Mesendoderm (in vitro differentiated cells): ENCODE measurements around the gene INTS4.
"Not testable (repeated sequence)": the region's sequence is repeated elsewhere in the genome, so short reads cannot be mapped to it uniquely, and the experiment has no call there.

Experiments used
- DNase-seq: peaks from one replicate; pipeline ENCODE4 v3.0.0; 2013
- H2AK5ac ChIP-seq: 2 replicates; pipeline ENCODE4 v1.6.1; 2013; ENCODE audit warnings: low read length, inconsistent platforms
- H2BK120ac ChIP-seq: 2 replicates; pipeline ENCODE4 v1.6.1; 2013; ENCODE audit warnings: low read depth, mild to moderate bottlenecking, low read length, moderate library complexity, mixed read lengths
- H2BK15ac ChIP-seq: replicated peaks from 2 replicates; pipeline ENCODE4 v1.6.1; 2013; ENCODE audit warnings: low read depth, mild to moderate bottlenecking, moderate library complexity
- H2BK5ac ChIP-seq: 2 replicates; pipeline ENCODE4 v1.6.1; 2013; ENCODE audit warnings: low read length, inconsistent platforms
- H3K18ac ChIP-seq: 2 replicates; pipeline ENCODE4 v1.6.1; 2013; ENCODE audit warnings: mild to moderate bottlenecking, low read length, mixed read lengths
- H3K23ac ChIP-seq: one replicate; pipeline ENCODE4 v1.6.1; 2013; ENCODE audit warnings: low read length
- H3K27ac ChIP-seq: 2 replicates; pipeline ENCODE4 v1.5.1; 2013; ENCODE audit warnings: low read depth, mild to moderate bottlenecking, inconsistent platforms, low read length, moderate library complexity
- H3K27me3 ChIP-seq: 2 replicates; pipeline ENCODE4 v1.6.1; 2013; ENCODE audit warnings: low read length, control low read depth, mild to moderate bottlenecking, inconsistent platforms; ENCODE audit not compliant: insufficient read depth, poor library complexity
- H3K36me3 ChIP-seq: 2 replicates; pipeline ENCODE4 v1.6.1; 2013; ENCODE audit warnings: low read length, inconsistent platforms; ENCODE audit not compliant: control insufficient read depth, insufficient read depth
- H3K4ac ChIP-seq: one replicate; pipeline ENCODE4 v1.6.1; 2013; ENCODE audit warnings: low read depth, mild to moderate bottlenecking, low read length, moderate library complexity
- H3K4me1 ChIP-seq: 2 replicates; pipeline ENCODE4 v1.6.1; 2013; ENCODE audit warnings: low read depth, low read length, inconsistent platforms; ENCODE audit not compliant: control insufficient read depth
- H3K4me2 ChIP-seq: 2 replicates; pipeline ENCODE4 v1.6.1; 2013; ENCODE audit warnings: low read length
- H3K4me3 ChIP-seq: 2 replicates; pipeline ENCODE4 v1.5.1; 2013; ENCODE audit warnings: mild to moderate bottlenecking, low read length
- H3K56ac ChIP-seq: one replicate; pipeline ENCODE4 v1.6.1; 2013; ENCODE audit warnings: low read length
- H3K79me1 ChIP-seq: 2 replicates; pipeline ENCODE4 v1.6.1; 2013; ENCODE audit warnings: low read length, inconsistent platforms
- H3K79me2 ChIP-seq: 2 replicates; pipeline ENCODE4 v1.6.1; 2013; ENCODE audit warnings: mild to moderate bottlenecking, low read length; ENCODE audit not compliant: control insufficient read depth, insufficient read depth
- H3K9ac ChIP-seq: 2 replicates; pipeline ENCODE4 v1.6.1; 2013; ENCODE audit warnings: low read length, inconsistent platforms
- H4K5ac ChIP-seq: one replicate; pipeline ENCODE4 v1.6.1; 2013; ENCODE audit warnings: low read length
- H4K8ac ChIP-seq: one replicate; pipeline ENCODE4 v1.6.1; 2013; ENCODE audit warnings: low read depth, mild to moderate bottlenecking, control low read depth, low read length, moderate library complexity
- WGBS: extraction: QIAGEN DNeasy Blood & Tissue Kit; methylation state at CpG from one replicate; pipeline ENCODE4 v1.1.7; 2013; ENCODE audit warnings: low lambda C conversion rate, missing lambda C conversion rate; ENCODE audit not compliant: insufficient coverage; ENCODE audit errors: extremely low coverage; 5-methylcytosine and 5-hydroxymethylcytosine counted together

Gene INTS4

GRCh38 chr11:77909277-77909676, 85.2 kb downstream of the INTS4 start:
- H2AK5ac ChIP-seq = no peak overlapping the region
- no peak overlapping the region for H3K4me2 ChIP-seq
- H2BK120ac ChIP-seq = no peak overlapping the region
- H2BK5ac ChIP-seq = no peak overlapping the region
- H3K23ac ChIP-seq = no peak overlapping the region
- no peak overlapping the region for H4K5ac ChIP-seq
- H4K8ac ChIP-seq = no peak overlapping the region
- no peak overlapping the region for H3K56ac ChIP-seq
- no peaks in the 10 kb centered on the region for H3K4me1 ChIP-seq
- no peak overlapping the region for H3K27ac ChIP-seq
- no peaks in the 10 kb centered on the region for H3K79me2 ChIP-seq
- no peaks in the 10 kb centered on the region for H3K79me1 ChIP-seq
- H3K27me3 ChIP-seq = no peaks in the 10 kb centered on the region
- no peaks in the 10 kb centered on the region for H3K36me3 ChIP-seq
- no peak for DNase-seq
- no peak overlapping the region for H3K4ac ChIP-seq
- no peak overlapping the region for H2BK15ac ChIP-seq
- WGBS = no CpG with 5 or more reads among the region's 2 CpGs
- no peak overlapping the region for H3K18ac ChIP-seq
- H3K9ac ChIP-seq = no peak overlapping the region
- no peak overlapping the region for H3K4me3 ChIP-seq

DNA sequence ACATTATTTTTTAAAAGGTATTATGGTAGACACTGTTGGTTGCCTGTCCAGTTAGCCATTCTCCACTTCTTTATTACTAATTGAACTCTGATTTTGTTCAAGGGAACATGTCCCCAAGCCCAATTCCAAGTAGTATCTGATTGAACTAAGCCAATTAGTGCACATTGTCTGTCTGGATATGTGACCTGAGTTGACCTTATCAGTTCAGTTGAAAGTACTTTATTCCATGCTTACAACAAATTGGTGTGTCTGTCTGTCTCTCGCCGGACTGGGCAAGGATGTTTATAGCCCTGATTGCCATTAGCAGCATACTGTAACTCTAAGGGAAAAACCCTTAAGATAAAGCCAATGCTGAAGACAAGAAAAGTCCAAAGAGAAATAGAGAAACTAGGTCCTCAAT, 85.6 kb downstream of the INTS4 start:
- no peak overlapping the region for H2BK120ac ChIP-seq
- H3K79me2 ChIP-seq = no peaks in the 10 kb centered on the region
- no peak for DNase-seq
- no peak overlapping the region for H3K23ac ChIP-seq
- H2BK5ac ChIP-seq = no peak overlapping the region
- no peaks in the 10 kb centered on the region for H3K79me1 ChIP-seq
- no peak overlapping the region for H3K4me2 ChIP-seq
- H3K4ac ChIP-seq = no peak overlapping the region
- H3K27ac ChIP-seq = no peak overlapping the region
- no peak overlapping the region for H3K9ac ChIP-seq
- H3K36me3 ChIP-seq = no peaks in the 10 kb centered on the region
- no peaks in the 10 kb centered on the region for H3K27me3 ChIP-seq
- no peak overlapping the region for H3K4me3 ChIP-seq
- no peak overlapping the region for H4K5ac ChIP-seq
- H3K56ac ChIP-seq = no peak overlapping the region
- no CpG with 5 or more reads among the region's 2 CpGs for WGBS
- H2AK5ac ChIP-seq = no peak overlapping the region
- no peaks in the 10 kb centered on the region for H3K4me1 ChIP-seq
- no peak overlapping the region for H2BK15ac ChIP-seq
- H3K18ac ChIP-seq = no peak overlapping the region
- H4K8ac ChIP-seq = no peak overlapping the region

- H3K4me3 ChIP-seq, H3K27me3 ChIP-seq, H3K4ac ChIP-seq, H4K8ac ChIP-seq, H3K23ac ChIP-seq, H3K27ac ChIP-seq, H2BK5ac ChIP-seq, H3K18ac ChIP-seq, H3K56ac ChIP-seq, H2BK120ac ChIP-seq, H3K36me3 ChIP-seq, H3K79me1 ChIP-seq, H3K4me2 ChIP-seq, H3K4me1 ChIP-seq, H4K5ac ChIP-seq, H2BK15ac ChIP-seq, DNase-seq, H3K9ac ChIP-seq, H2AK5ac ChIP-seq, H3K79me2 ChIP-seq: not testable (repeated sequence)
- WGBS = no CpG with 5 or more reads among the region's 1 CpG
Observed at GRCh38 chr11:77894949-77895348, 99.5 kb downstream of the INTS4 start.

DNA sequence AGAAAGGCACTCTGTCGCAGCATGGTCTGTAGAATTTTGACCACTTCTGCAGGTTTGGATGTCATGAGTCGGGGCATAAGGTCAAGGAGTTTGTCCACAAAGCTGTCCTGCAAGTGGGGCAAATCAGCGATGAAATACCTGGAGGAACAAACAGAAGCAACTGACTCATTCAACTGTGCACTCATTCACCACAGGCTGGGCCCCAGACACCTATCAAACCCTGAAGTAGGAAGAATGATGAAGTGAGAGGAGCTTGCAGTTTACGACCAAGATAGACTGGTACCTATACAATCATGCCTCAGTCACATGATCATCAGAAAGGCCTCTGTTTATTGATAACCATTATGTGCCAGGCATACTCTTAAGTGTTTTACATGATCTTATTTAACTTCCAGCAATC, 102.8 kb downstream of the INTS4 start:
- H3K9ac ChIP-seq, H3K79me1 ChIP-seq, H2BK120ac ChIP-seq, H3K27ac ChIP-seq, H3K36me3 ChIP-seq, H3K27me3 ChIP-seq, H4K8ac ChIP-seq, H3K56ac ChIP-seq, H2AK5ac ChIP-seq, H3K79me2 ChIP-seq, H3K4me3 ChIP-seq, H3K4me2 ChIP-seq, H3K23ac ChIP-seq, DNase-seq, H3K4ac ChIP-seq, H3K18ac ChIP-seq, H3K4me1 ChIP-seq, H2BK5ac ChIP-seq, H4K5ac ChIP-seq, H2BK15ac ChIP-seq: not testable (repeated sequence)
- WGBS = no CpG with 5 or more reads among the region's 4 CpGs

DNA sequence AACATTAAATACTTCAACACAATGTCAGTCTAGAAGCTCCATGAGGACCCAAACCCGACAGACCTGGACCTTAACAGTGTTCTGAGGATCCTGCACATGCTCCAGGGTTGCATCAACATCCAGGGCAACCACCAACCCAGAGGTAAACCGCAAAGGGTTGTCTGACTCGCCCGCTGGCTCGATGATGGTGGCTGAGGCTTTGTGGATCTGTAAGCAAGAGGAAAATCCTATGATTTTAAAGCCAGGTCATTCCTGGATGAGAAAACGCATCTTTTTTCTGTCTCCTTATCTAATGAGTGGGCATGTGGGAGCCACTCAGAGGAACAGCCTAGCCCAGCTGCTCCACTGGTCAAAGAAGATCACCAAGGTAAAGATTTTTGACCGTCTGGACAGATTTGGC, 103.2 kb downstream of the INTS4 start:
- not testable (repeated sequence) for H4K8ac ChIP-seq, H3K27ac ChIP-seq, H2AK5ac ChIP-seq, H4K5ac ChIP-seq, H2BK120ac ChIP-seq, H3K23ac ChIP-seq, H3K4me2 ChIP-seq, H2BK15ac ChIP-seq, H3K79me2 ChIP-seq, H3K27me3 ChIP-seq, H3K4me3 ChIP-seq, H3K79me1 ChIP-seq, H3K56ac ChIP-seq, H2BK5ac ChIP-seq, H3K18ac ChIP-seq, H3K4ac ChIP-seq, H3K4me1 ChIP-seq, DNase-seq, H3K9ac ChIP-seq, H3K36me3 ChIP-seq
- WGBS = no CpG with 5 or more reads among the region's 7 CpGs

- not testable (repeated sequence) for H2BK15ac ChIP-seq, DNase-seq, H3K36me3 ChIP-seq, H3K23ac ChIP-seq, H3K4me2 ChIP-seq, H3K79me2 ChIP-seq, H3K18ac ChIP-seq, H3K27me3 ChIP-seq, H3K56ac ChIP-seq, H4K5ac ChIP-seq, H3K79me1 ChIP-seq, H3K27ac ChIP-seq, H3K4me3 ChIP-seq, H2BK5ac ChIP-seq, H3K4me1 ChIP-seq, H3K9ac ChIP-seq, H2BK120ac ChIP-seq, H3K4ac ChIP-seq, H4K8ac ChIP-seq, H2AK5ac ChIP-seq
- no CpG with 5 or more reads among the region's 4 CpGs for WGBS
Observed at GRCh38 chr11:77890619-77891056, 103.8 kb downstream of the INTS4 start.
